Right forelimb (tissue), 1 donor: Measurements from ENCODE around the gene CD200R1.

Experiments used
- DNase-seq: peaks from one replicate; pipeline ENCODE4 v3.0.0-alpha.2; 2018

The CD200R1 gene

GRCh38 chr3:112974894-112975293 lies at the start of gene CD200R1:
CD200R1 (minus strand) TSS chr3:112975103; CDS start chr3:112974857, 246 bp downstream.
- DNase-seq, result no peak

GRCh38 chr3:113021471-113021870 lies 46.6 kb upstream of the CD200R1 start:
- no peak for DNase-seq

GRCh38 chr3:113019182-113020137 lies 44.6 kb upstream of the CD200R1 start:
- DNase-seq, result peak; percentile 94

DNA sequence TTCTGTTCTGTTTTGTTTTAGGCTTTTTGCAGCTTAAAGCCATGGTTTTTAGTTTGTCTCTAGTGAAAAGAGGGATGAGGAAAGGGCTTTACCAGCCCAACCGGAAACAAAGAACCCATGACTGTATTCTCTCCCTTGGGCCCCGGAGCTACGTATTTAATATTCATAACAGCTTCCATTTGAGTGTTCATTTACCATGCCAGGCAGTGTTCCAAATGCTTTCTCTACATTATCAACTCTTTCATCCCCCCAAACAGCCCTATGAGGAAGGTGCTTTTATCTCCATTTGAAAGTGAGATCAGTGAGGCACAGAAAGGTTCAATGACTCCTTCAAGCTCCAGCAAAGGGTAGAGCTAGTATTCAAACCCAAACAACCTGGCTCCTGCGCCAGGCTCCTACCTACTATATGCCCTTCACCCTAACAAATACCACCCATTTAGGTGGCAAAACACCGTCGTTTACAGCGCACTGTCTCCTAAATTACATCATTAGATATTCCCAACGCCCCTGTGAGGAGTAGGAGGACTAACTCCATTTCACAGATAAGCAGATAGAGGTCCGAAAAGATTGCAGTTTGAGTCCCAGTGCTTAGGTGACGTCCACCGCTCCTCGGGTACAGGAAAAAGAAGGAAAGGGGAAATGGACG lies 43.8 kb upstream of the CD200R1 start:
- DNase-seq, result peak; percentile 46

DNA sequence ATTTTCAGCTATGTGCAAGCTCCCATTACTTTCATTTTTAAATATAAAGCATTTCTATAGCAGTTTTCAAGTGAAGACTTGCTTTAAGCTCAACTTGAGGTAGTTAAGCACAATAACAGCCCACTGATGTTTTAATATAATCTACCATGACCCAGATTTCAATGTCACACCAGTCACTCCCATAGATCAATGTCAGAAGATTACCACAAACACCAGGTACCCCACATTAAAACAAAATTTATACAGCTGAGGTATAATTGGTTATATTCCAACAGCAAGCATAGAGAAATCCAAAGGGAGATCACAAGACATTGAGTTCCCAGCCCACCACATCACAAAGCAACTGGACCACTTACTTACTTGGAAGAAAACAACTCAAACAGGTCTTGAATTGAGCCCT lies 38.7 kb upstream of the CD200R1 start:
- no peak for DNase-seq

GRCh38 chr3:113008117-113008516 lies 33.2 kb upstream of the CD200R1 start:
- no peak for DNase-seq

DNA sequence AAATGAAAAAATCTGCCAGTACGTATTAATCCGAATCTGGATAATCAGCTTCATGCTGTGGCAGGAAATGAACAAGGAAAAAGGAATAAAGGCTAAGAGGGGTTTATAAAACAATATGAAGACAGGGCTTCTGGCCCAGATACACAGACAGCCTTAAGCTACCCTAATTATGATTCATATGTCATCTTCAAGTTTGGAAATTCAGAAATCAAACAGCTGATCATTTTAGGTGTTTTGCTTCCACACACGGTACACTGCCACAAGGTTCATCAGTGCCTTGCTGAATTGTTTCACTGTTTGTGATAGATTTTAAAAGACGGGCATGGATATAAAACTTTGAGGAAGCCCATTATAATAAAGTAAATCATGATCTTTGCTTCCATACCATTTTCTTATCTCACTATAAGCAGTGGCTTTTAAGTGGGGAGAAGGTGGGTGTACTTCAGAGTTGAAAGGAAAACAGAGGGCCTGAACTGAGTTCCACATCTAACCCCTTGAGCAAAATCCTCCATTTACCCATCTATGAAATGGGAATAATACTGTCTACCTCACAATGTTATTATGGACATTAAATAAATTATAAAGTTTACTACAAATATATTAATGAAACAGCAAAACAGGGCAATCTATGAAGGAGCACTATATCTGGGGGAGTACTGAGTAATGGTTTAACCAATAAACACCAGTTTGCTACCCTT lies 31.6 kb upstream of the CD200R1 start:
- no peak for DNase-seq

- no peak for DNase-seq
Observed at GRCh38 chr3:113005611-113006010, 30.7 kb upstream of the CD200R1 start.

DNA sequence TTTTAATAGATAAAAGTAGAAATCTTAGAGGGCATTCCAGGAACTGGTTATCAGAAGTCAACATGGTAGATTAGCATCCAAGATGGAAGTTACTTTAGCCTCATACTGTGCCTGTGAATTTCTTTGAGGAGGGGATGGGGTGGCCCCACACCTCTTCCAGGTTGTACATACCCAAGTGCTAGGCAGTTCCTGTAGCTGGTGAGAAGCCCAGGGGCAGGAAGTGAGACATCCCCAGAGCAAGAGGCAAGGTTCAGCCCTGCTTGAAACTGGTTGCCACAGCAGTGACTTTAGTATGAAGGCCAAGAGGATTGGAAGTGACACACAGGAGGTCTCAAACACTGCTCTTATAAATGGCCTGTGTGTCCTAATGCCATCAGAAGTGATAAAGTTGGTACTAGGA lies 27.8 kb upstream of the CD200R1 start:
- DNase-seq, result no peak

- no peak for DNase-seq
Observed at GRCh38 chr3:113002037-113002436, 27.1 kb upstream of the CD200R1 start.

GRCh38 chr3:113000691-113001090 lies 25.8 kb upstream of the CD200R1 start:
- DNase-seq, result no peak

GRCh38 chr3:112995800-112996199 lies 20.9 kb upstream of the CD200R1 start:
- DNase-seq, result no peak

DNA sequence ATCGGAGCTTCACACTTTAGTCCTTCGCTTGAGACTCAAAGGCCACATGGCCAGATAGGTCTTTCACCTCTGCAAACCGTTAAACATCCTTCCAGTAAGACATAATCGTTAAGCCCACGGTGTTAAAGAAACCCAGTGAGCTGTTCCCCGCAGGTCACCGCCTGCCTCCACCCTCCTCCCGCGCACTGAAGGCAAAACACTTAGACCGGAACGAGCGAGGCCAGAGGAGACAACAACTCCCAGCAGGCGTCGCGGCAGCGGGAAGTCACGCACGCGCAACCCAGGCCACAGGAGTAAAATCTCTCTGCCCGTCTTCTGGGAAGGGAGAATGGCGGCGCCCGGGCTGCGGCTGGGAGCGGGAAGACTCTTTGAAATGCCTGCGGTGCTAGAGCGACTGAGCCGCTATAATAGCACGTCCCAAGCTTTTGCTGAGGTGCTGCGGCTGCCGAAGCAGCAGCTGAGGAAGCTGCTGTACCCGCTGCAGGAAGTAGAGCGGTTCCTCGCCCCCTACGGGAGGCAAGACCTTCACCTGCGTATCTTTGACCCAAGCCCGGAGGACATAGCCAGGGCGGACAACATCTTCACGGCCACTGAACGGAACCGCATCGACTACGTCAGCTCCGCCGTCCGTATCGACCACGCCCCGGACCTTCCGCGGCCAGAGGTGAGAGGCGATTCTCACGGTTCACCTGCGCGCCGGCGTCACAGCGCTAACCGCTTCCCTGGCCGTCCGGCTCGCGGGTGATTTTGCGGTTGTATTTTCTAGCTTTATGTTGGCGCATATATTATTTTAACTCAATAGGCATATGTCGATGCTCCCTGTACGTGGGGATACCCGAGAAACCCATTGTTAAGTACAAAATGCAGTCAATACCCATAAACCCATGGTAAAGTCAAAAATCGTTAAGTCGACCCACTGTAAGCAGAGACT lies 16.0 kb upstream of the CD200R1 start, which contains the start of gene GTPBP8:
GTPBP8 (plus strand) TSS at position 313 of the 931 bp plus-strand sequence; CDS start at position 329, 16 bp downstream.
- peak; percentile 93 for DNase-seq

DNA sequence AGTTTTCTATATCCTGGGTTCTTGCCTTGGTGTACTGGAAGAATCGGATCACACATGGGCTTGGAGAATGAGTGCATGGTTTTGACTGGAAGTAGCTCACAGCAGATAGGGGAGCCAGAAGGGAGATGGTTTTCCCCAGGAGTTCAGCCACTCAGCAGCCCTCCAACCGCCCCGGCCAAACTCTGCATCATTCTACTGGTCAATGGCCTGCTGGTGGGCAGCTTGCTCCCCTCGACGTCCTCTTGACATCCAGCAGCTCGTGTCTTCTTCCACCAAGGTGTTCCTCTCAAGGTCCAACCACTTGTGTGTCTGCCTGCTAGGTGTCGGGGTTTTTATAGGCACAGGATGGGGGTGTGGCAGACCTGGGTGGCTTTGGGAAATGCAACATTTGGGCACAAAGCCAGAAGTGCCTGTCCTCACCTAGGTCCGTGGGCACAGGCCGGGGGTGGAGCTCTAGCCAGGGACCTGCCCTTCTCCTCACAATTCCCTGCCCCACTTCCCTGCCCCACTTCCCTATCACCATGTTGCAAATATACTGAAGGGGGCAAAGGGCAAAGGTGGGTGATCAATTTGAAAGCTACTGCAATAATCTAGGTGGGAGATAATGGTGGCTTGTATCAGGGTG lies 12.9 kb upstream of the CD200R1 start:
- DNase-seq, result no peak

DNA sequence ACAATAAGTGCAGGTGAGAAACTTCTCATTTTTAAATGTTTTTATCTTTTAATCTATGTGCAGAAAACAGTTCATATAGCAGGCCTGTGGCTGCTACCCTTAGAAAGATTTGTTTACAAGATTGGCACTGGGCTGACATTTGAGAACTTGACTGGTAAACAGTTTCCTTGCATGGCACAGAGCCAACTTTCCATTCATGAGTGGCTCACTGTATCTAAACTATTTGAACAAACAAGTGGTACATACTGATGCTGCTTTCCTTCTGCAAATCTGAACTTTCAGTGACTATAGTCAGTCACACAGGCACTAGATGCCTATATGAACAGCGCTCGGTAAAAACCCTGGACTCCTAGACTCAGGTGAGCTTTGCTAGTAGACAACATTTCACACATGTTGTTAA lies 9.6 kb upstream of the CD200R1 start:
- no peak for DNase-seq

- no peak for DNase-seq
Observed at GRCh38 chr3:112982710-112983109, 7.8 kb upstream of the CD200R1 start.

GRCh38 chr3:112980080-112980479 lies 5.2 kb upstream of the CD200R1 start:
- no peak for DNase-seq

GRCh38 chr3:112979244-112979832 lies 4.4 kb upstream of the CD200R1 start:
- no peak for DNase-seq

DNA sequence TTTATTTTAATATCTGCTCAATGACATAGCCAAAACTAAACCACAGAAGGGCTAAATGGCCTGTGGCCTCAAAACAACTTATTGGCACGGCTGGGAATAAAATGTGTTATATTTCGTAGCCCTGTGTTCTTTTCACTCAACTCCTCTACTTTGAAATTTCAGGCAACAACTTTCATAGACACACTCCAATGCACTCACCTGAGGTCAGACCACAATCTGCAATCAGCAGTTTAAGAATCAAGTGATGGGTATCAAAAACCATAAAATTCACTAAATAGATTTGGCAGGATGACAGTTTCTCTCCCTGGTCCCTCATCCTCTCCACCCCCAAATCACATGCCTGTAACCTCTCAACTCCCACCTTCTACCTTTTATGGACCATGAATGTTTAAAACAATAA lies 2.0 kb upstream of the CD200R1 start:
- no peak for DNase-seq

- no peak for DNase-seq
Observed at GRCh38 chr3:112976001-112976400, 1.1 kb upstream of the CD200R1 start.

DNA sequence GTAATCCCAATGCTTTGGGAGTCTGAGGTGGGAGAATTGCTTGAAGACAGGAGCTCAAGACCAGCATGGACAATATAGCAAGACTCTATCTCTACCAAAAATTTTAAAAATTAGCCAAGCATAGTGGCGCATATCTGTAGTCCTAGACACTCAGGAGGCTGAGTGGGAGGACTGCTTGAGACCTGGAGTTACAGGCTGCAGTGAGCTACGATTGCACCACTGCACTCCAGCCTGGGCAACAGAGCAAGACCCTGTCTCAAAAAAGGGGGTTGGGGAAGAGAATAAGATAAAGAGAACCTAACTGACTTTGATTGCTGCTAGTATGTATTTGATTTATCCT lies 755 bp downstream of the CD200R1 start:
- no peak for DNase-seq
